H9 (cell line): Measurements from ENCODE around the gene MAL. TPM values are rescaled to one million over a fixed set of nuclear protein-coding genes. Genes with fewer than 3 reads are reported as not detected.

Source experiments
- DNase-seq: peaks from one replicate; pipeline ENCODE4 v3.0.0-alpha.2; 2017
- H2AFZ ChIP-seq: one replicate; pipeline ENCODE4 v1.6.1; 2013; ENCODE audit warnings: mild to moderate bottlenecking, low read length, control low read depth, moderate library complexity
- H2AK5ac ChIP-seq: 2 replicates; pipeline ENCODE4 v1.6.1; 2013; ENCODE audit warnings: low read length, control low read depth, mixed read lengths; ENCODE audit not compliant: insufficient read length
- H2BK120ac ChIP-seq: one replicate; pipeline ENCODE4 v1.6.1; 2013; ENCODE audit warnings: low read depth, mild to moderate bottlenecking, low read length, control low read depth, inconsistent platforms; ENCODE audit not compliant: poor library complexity, severe bottlenecking
- H2BK12ac ChIP-seq: 2 replicates; pipeline ENCODE4 v1.6.1; 2013; ENCODE audit warnings: low read length, control low read depth, mixed read lengths, low read depth; ENCODE audit not compliant: insufficient read length
- H2BK15ac ChIP-seq: 2 replicates; pipeline ENCODE4 v1.6.1; 2013; ENCODE audit warnings: low read depth, low read length, control low read depth
- H2BK20ac ChIP-seq: one replicate; pipeline ENCODE4 v1.6.1; 2013; ENCODE audit warnings: low read depth, mild to moderate bottlenecking, low read length, control low read depth, inconsistent platforms; ENCODE audit not compliant: poor library complexity, severe bottlenecking
- H2BK5ac ChIP-seq: 2 replicates; pipeline ENCODE4 v1.6.1; 2013; ENCODE audit warnings: low read length, control low read depth, mixed read lengths; ENCODE audit not compliant: insufficient read length
- H3K14ac ChIP-seq: 2 replicates; pipeline ENCODE4 v1.6.1; 2013; ENCODE audit warnings: low read length, control low read depth; ENCODE audit not compliant: insufficient read depth
- H3K18ac ChIP-seq: 2 replicates; pipeline ENCODE4 v1.6.1; 2013; ENCODE audit warnings: low read depth, mild to moderate bottlenecking, mixed read lengths, low read length, control low read depth; ENCODE audit not compliant: insufficient read length
- H3K23ac ChIP-seq: 2 replicates; pipeline ENCODE4 v1.6.1; 2013; ENCODE audit warnings: low read length, control low read depth, mixed read lengths, low read depth; ENCODE audit not compliant: insufficient read length
- H3K23me2 ChIP-seq: 2 replicates; pipeline ENCODE4 v1.6.1; 2013; ENCODE audit warnings: low read depth, mild to moderate bottlenecking, mixed read lengths, low read length, control low read depth; ENCODE audit not compliant: insufficient read length, poor library complexity, severe bottlenecking
- H3K27ac ChIP-seq: 2 replicates; pipeline ENCODE4 v1.5.1; 2013; ENCODE audit warnings: low read length, control low read depth, mixed read lengths, low read depth; ENCODE audit not compliant: insufficient read length
- H3K27me3 ChIP-seq: 2 replicates; pipeline ENCODE4 v1.6.1; 2013; ENCODE audit warnings: low read length, control low read depth, inconsistent platforms; ENCODE audit not compliant: insufficient read depth
- H3K4ac ChIP-seq: 2 replicates; pipeline ENCODE4 v1.6.1; 2013; ENCODE audit warnings: low read depth, mild to moderate bottlenecking, control low read depth, inconsistent platforms, low read length, moderate library complexity
- H3K4me1 ChIP-seq: 2 replicates; pipeline ENCODE4 v1.6.1; 2013; ENCODE audit warnings: low read length, control low read depth, inconsistent platforms; ENCODE audit not compliant: insufficient read depth
- H3K4me2 ChIP-seq: 2 replicates; pipeline ENCODE4 v1.6.1; 2013; ENCODE audit warnings: low read length, control low read depth, mixed read lengths; ENCODE audit not compliant: insufficient read length, insufficient read depth
- H3K56ac ChIP-seq: 2 replicates; pipeline ENCODE4 v1.6.1; 2013; ENCODE audit warnings: low read depth, mild to moderate bottlenecking, mixed read lengths, low read length, control low read depth; ENCODE audit not compliant: insufficient read length
- H3K79me1 ChIP-seq: 2 replicates; pipeline ENCODE4 v1.6.1; 2013; ENCODE audit warnings: low read depth, mild to moderate bottlenecking, moderate library complexity, low read length, control low read depth, inconsistent platforms; ENCODE audit not compliant: insufficient read depth, poor library complexity, severe bottlenecking
- H3K79me2 ChIP-seq: 2 replicates; pipeline ENCODE4 v1.6.1; 2013; ENCODE audit warnings: low read length, control low read depth, inconsistent platforms; ENCODE audit not compliant: insufficient read depth
- H3K9ac ChIP-seq: 2 replicates; pipeline ENCODE4 v1.6.1; 2013; ENCODE audit warnings: low read length, control low read depth, mixed read lengths; ENCODE audit not compliant: insufficient read length; ENCODE audit errors: extremely low read depth
- H3K9me3 ChIP-seq: one replicate; pipeline ENCODE4 v1.6.1; 2013; ENCODE audit warnings: low read depth, low read length, inconsistent platforms; ENCODE audit not compliant: control insufficient read depth
- H3T11ph ChIP-seq: one replicate; pipeline ENCODE4 v1.6.1; 2013; ENCODE audit warnings: mild to moderate bottlenecking, low read length, control low read depth, inconsistent platforms
- H4K20me1 ChIP-seq: one replicate; pipeline ENCODE4 v1.6.1; 2013; ENCODE audit not compliant: control insufficient read depth, insufficient read length, insufficient read depth
- H4K5ac ChIP-seq: 2 replicates; pipeline ENCODE4 v1.6.1; 2013; ENCODE audit warnings: low read depth, mild to moderate bottlenecking, mixed read lengths, low read length, control low read depth; ENCODE audit not compliant: insufficient read length
- H4K8ac ChIP-seq: replicated peaks from 2 replicates; pipeline ENCODE4 v1.6.1; 2013; ENCODE audit warnings: low read length, control low read depth, mixed read lengths, low read depth; ENCODE audit not compliant: insufficient read length
- H4K91ac ChIP-seq: 2 replicates; pipeline ENCODE4 v1.6.1; 2013; ENCODE audit warnings: low read depth, mild to moderate bottlenecking, moderate library complexity, mixed read lengths, low read length, control low read depth; ENCODE audit not compliant: insufficient read length
- H3K27ac Mint-ChIP-seq, 3 experiments: 2 replicates in 2 of 3; 3 replicates in 1 of 3; pipeline ENCODE4 v1.8.0; 2020 to 2021; ENCODE audit warnings: mixed read lengths in 3 of 3, mild to moderate bottlenecking in 1 of 3, moderate library complexity in 1 of 3
- H3K27me3 Mint-ChIP-seq: 2 replicates; pipeline ENCODE4 v1.8.0; 2021; ENCODE audit warnings: low read depth, mild to moderate bottlenecking, moderate library complexity, mixed read lengths
- H3K36me3 Mint-ChIP-seq, 3 experiments: 2 replicates in 2 of 3; 3 replicates in 1 of 3; pipeline ENCODE4 v1.8.0; 2020 to 2021; ENCODE audit warnings: low read depth in 3 of 3, mixed read lengths in 3 of 3; ENCODE audit not compliant: insufficient read depth in 1 of 3
- H3K4me1 Mint-ChIP-seq, 2 experiments: 2 replicates each; pipeline ENCODE4 v1.8.0; 2020; ENCODE audit warnings: mixed read lengths in 2 of 2
- H3K4me3 Mint-ChIP-seq, 2 experiments: 2 replicates in 1 of 2; 3 replicates in 1 of 2; pipeline ENCODE4 v1.8.0; 2020 to 2021; ENCODE audit warnings: mild to moderate bottlenecking in 2 of 2, mixed read lengths in 2 of 2, moderate library complexity in 1 of 2
- H3K9me3 Mint-ChIP-seq, 2 experiments: 2 replicates in 1 of 2; 3 replicates in 1 of 2; pipeline ENCODE4 v1.8.0; 2020; ENCODE audit warnings: mild to moderate bottlenecking in 2 of 2, mixed read lengths in 2 of 2, moderate library complexity in 1 of 2
- WGBS: extraction: QIAGEN DNeasy Blood & Tissue Kit; methylation state at CpG from one replicate; pipeline ENCODE4 v1.1.7; 2013; ENCODE audit warnings: missing lambda C conversion rate, low lambda C conversion rate, mixed read lengths; ENCODE audit not compliant: insufficient read length; ENCODE audit errors: extremely low coverage; 5-methylcytosine and 5-hydroxymethylcytosine counted together
- total RNA-seq: library from RNA; stranded (reverse); gene quantifications from 2 replicates; pipeline ENCODE4 v1.2.1, GENCODE V29; 2021
- TF ChIP-seq, protein P1 (sequence below): fragments of 200-600 bp; sonication (generic); conservative IDR thresholded peaks from 3 replicates; pipeline ENCODE4 v1.8.0; 2021; ENCODE audit warnings: antibody characterized with exemption, mild to moderate bottlenecking

The MAL gene
- total RNA-seq, 1 experiment from 2014 or later = not detected

- Mint-ChIP-seq H3K27ac (no peak overlapping the region), H3K4me3 (no peak overlapping the region), H3K27me3 (peaks cover 15% of the 10 kb centered on the region), H3K36me3 (no peaks in the 10 kb centered on the region; a peak in 1 of 7 replicates), H3K4me1 (peaks cover 19 to 34% of the 10 kb centered on the region in 2 experiments), H3K9me3 (no peaks in the 10 kb centered on the region)
- H3K18ac ChIP-seq = no peak overlapping the region
- H3K4me1 ChIP-seq = no peaks in the 10 kb centered on the region
- H3K27ac ChIP-seq = no peak overlapping the region
- H3K79me2 ChIP-seq = no peaks in the 10 kb centered on the region
- no peak overlapping the region for H3K9ac ChIP-seq
- H3K9me3 ChIP-seq = no peaks in the 10 kb centered on the region
- no peak overlapping the region for H4K8ac ChIP-seq
- H3K4me2 ChIP-seq = no peak overlapping the region
- no peak for DNase-seq
- no peaks in the 10 kb centered on the region for H3K79me1 ChIP-seq
- no peak overlapping the region for H2BK5ac ChIP-seq
- no peak overlapping the region for H2AFZ ChIP-seq
- no peaks in the 10 kb centered on the region for H3K23me2 ChIP-seq
- H2BK12ac ChIP-seq = no peak overlapping the region
- no peak overlapping the region for H2AK5ac ChIP-seq
- H3K14ac ChIP-seq = no peak overlapping the region
- no peak overlapping the region for H4K5ac ChIP-seq
- no peak overlapping the region for H3T11ph ChIP-seq
- H4K20me1 ChIP-seq = no peaks in the 10 kb centered on the region
- H3K27me3 ChIP-seq = no peaks in the 10 kb centered on the region
- H4K91ac ChIP-seq = no peak overlapping the region
- H3K56ac ChIP-seq = no peak overlapping the region
- H2BK120ac ChIP-seq = no peak overlapping the region
- H2BK20ac ChIP-seq = no peak overlapping the region
- H3K4ac ChIP-seq = no peak overlapping the region
- H2BK15ac ChIP-seq = no peak overlapping the region
- no CpG with 5 or more reads among the region's 2 CpGs for WGBS
- no peak overlapping the region for H3K23ac ChIP-seq
- TF ChIP-seq, protein P1, sequence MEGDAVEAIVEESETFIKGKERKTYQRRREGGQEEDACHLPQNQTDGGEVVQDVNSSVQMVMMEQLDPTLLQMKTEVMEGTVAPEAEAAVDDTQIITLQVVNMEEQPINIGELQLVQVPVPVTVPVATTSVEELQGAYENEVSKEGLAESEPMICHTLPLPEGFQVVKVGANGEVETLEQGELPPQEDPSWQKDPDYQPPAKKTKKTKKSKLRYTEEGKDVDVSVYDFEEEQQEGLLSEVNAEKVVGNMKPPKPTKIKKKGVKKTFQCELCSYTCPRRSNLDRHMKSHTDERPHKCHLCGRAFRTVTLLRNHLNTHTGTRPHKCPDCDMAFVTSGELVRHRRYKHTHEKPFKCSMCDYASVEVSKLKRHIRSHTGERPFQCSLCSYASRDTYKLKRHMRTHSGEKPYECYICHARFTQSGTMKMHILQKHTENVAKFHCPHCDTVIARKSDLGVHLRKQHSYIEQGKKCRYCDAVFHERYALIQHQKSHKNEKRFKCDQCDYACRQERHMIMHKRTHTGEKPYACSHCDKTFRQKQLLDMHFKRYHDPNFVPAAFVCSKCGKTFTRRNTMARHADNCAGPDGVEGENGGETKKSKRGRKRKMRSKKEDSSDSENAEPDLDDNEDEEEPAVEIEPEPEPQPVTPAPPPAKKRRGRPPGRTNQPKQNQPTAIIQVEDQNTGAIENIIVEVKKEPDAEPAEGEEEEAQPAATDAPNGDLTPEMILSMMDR = no peak
Measured at GRCh38 chr2:95008306-95008705, 17.2 kb upstream of the MAL start.
